Body of pancreas (tissue), 4 donors: ENCODE measurements around the gene PYHIN1.

Experiments used
- POLR2A ChIP-seq, 3 donors: fragments of 450-650 bp; IDR thresholded peaks; one replicate each; pipeline ENCODE4 v1.6.1; 2016; ENCODE audit warnings: antibody characterized with exemption in 3 of 3, mild to moderate bottlenecking in 2 of 3
- TF ChIP-seq, protein P1 (sequence below), 7 experiments: fragments of 450-650 bp in 4 of 7; fragments of 200-600 bp in 3 of 7; sonication (generic) in 3 of 7; IDR thresholded peaks; one replicate each; pipeline ENCODE4 v1.5.1; 2016 to 2019; ENCODE audit warnings: antibody characterized with exemption in 7 of 7

DNA sequence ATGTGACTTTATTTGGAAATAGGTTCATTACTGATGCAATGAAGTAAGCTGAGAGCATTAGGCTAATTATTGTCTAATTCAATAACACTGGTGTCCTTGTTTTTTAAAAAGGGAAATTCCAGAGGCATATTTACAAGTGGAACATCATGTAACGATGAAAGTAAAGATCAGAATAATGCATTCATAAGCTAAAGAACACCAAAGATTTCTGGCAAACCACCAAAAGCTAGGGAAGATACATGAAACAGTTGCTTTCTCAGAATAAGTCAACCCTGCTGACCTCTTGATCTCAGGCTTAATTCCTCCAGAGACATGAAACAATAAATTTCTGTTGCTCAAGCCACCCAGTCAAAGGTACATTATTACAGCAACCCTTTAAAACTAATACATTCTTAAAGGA is 58.1 kb downstream of the PYHIN1 start:
- no peak for TF ChIP-seq POLR2A (IDR thresholded peaks at IDR 0.05)
- TF ChIP-seq, protein P1, sequence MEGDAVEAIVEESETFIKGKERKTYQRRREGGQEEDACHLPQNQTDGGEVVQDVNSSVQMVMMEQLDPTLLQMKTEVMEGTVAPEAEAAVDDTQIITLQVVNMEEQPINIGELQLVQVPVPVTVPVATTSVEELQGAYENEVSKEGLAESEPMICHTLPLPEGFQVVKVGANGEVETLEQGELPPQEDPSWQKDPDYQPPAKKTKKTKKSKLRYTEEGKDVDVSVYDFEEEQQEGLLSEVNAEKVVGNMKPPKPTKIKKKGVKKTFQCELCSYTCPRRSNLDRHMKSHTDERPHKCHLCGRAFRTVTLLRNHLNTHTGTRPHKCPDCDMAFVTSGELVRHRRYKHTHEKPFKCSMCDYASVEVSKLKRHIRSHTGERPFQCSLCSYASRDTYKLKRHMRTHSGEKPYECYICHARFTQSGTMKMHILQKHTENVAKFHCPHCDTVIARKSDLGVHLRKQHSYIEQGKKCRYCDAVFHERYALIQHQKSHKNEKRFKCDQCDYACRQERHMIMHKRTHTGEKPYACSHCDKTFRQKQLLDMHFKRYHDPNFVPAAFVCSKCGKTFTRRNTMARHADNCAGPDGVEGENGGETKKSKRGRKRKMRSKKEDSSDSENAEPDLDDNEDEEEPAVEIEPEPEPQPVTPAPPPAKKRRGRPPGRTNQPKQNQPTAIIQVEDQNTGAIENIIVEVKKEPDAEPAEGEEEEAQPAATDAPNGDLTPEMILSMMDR (IDR thresholded peaks at IDR 0.05): no peak
